PC-9 (cell line): ENCODE data around the gene EFNA4.

Source experiments
- EZH2 ChIP-seq: fragments of 200-600 bp; sonication (generic); IDR thresholded peaks from 2 replicates; pipeline ENCODE4 v1.8.0; 2017; ENCODE audit warnings: antibody characterized with exemption, low read depth
- TF ChIP-seq, protein P1 (sequence below): fragments of 200-600 bp; sonication (generic); conservative IDR thresholded peaks from 2 replicates; pipeline ENCODE4 v1.6.1; 2017; ENCODE audit warnings: mixed run types, antibody characterized with exemption, mild to moderate bottlenecking, moderate library complexity

DNA sequence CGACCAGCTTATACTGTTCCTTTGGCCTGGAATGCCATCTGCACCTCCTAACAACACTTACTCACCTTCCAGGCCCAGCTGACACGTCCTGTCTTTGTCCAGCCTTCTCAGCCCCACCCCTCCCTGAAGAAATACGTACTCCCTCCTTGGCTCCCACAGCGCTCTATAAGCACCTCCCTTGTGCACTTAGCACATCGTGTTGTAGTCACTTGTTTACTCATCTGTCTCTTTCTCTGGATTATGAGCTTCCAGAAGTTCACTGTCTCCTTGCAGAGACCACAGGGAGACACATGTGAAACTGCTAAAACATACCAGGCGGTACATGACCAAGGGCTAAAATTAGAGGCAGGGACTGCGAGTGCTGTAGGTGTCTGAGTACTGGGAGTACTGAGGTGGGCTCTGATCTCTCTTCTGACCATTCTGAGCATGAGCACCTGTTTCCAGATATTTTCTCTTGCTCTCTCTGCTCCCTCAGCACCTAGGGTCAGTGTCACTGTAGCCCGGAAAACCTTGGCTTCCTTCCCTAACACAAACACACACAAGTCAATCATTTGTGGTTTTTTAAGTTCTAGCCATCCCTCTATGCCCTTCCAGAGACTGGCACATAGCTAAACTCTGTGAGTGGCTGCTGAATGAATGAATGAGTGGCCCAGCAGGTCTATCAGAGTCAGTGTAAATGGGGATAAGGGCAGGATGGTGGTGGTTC, 24.8 kb upstream of the EFNA4 start:
- TF ChIP-seq, protein P1, sequence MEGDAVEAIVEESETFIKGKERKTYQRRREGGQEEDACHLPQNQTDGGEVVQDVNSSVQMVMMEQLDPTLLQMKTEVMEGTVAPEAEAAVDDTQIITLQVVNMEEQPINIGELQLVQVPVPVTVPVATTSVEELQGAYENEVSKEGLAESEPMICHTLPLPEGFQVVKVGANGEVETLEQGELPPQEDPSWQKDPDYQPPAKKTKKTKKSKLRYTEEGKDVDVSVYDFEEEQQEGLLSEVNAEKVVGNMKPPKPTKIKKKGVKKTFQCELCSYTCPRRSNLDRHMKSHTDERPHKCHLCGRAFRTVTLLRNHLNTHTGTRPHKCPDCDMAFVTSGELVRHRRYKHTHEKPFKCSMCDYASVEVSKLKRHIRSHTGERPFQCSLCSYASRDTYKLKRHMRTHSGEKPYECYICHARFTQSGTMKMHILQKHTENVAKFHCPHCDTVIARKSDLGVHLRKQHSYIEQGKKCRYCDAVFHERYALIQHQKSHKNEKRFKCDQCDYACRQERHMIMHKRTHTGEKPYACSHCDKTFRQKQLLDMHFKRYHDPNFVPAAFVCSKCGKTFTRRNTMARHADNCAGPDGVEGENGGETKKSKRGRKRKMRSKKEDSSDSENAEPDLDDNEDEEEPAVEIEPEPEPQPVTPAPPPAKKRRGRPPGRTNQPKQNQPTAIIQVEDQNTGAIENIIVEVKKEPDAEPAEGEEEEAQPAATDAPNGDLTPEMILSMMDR: no peak
- no peak for TF ChIP-seq EZH2
